ENCODE data around the gene KSR2. TPM values are rescaled to one million over a fixed set of nuclear protein-coding genes. Genes with fewer than 3 reads are reported as not detected.

Gene KSR2
- total and polyA plus RNA-seq, 2 of the 4 experiments (the other 2 are of a cell fraction) = not detected

- intact Hi-C loops (cut with micrococcal nuclease) = no loop called here
- no peaks in the 10 kb centered on the region for H3K4me1 ChIP-seq (ENCODE audit: control insufficient read depth, insufficient read depth, low read length)
- CTCF ChIA-PET = no interaction called here
Measured at GRCh38 chr12:117603316-117604113, 365.3 kb downstream of the KSR2 start.

More at GRCh38 chr12:117603316-117604113, 365.3 kb downstream of the KSR2 start:
- Histone ChIP-seq H3K14ac (replicated peaks; ENCODE audit: low read depth, low read length) (no peak overlapping the region), H2BK15ac (ENCODE audit: low read depth, low read length) (no peak overlapping the region), H2BK5ac (ENCODE audit: low read depth, low read length, poor library complexity, severe bottlenecking) (no peak overlapping the region), H3K36me3 (ENCODE audit: control insufficient read depth, insufficient read depth, low read length) (no peaks in the 10 kb centered on the region), H2BK120ac (ENCODE audit: low read depth, low read length) (no peak overlapping the region), H4K8ac (ENCODE audit: low read depth in 2 of 2, low read length in 2 of 2) (no peak overlapping the region), H2AK9ac (replicated peaks; ENCODE audit: low read depth, low read length, poor library complexity) (no peak overlapping the region), H3K4me2 (ENCODE audit: low read depth, low read length) (no peak overlapping the region), H3K27ac (ENCODE audit: insufficient read depth, low read length) (no peak overlapping the region), H3K4me3 (ENCODE audit: insufficient read depth, low read depth, low read length) (no peak overlapping the region), H4K91ac (ENCODE audit: insufficient read depth, low read depth, low read length) (no peak overlapping the region), H3K56ac (ENCODE audit: extremely low read depth, insufficient read depth, low read length) (no peak overlapping the region), H4K5ac (ENCODE audit: low read depth, low read length) (no peak overlapping the region), H4K20me1 (ENCODE audit: insufficient read depth, low read length) (no peaks in the 10 kb centered on the region), H2AK5ac (ENCODE audit: low read depth, low read length) (no peak overlapping the region), H3K79me1 (ENCODE audit: low read depth in 1 of 2, low read length in 2 of 2) (no peaks in the 10 kb centered on the region), H3K9me1 (ENCODE audit: insufficient read depth, low read length) (no peaks in the 10 kb centered on the region), H3K27me3 (ENCODE audit: control insufficient read depth, insufficient read depth, low read length) (no peaks in the 10 kb centered on the region), H3K9me3 (ENCODE audit: control insufficient read depth, insufficient read depth, low read length) (peaks cover 21% of the 10 kb centered on the region), H2AFZ (replicated peaks; ENCODE audit: low read length, poor library complexity) (no peak overlapping the region), H3K9ac (ENCODE audit: low read depth, low read length) (no peak overlapping the region), H2BK20ac (ENCODE audit: low read depth, low read length) (no peak overlapping the region), H3K23ac (ENCODE audit: low read depth, low read length) (no peak overlapping the region), H3K18ac (ENCODE audit: low read depth, low read length) (no peak overlapping the region), H3K4ac (ENCODE audit: low read depth, low read length) (no peak overlapping the region)
- no peak for TF ChIP-seq CHD1 (IDR thresholded peaks at IDR 0.05; ENCODE audit: low read depth, low read length)
- no peak for TF ChIP-seq RAD21 (IDR thresholded peaks at IDR 0.05; ENCODE audit: low read length)
- no peak for TF ChIP-seq BHLHE40 (IDR thresholded peaks at IDR 0.05; ENCODE audit: low read depth, low read length)
- TF ChIP-seq ELK1 (IDR thresholded peaks at IDR 0.05; ENCODE audit: borderline replicate concordance, low read depth, low read length) = no peak
- TF ChIP-seq RFX5 (IDR thresholded peaks at IDR 0.05; ENCODE audit: low read depth, low read length) = no peak
- TF ChIP-seq MAFK (IDR thresholded peaks at IDR 0.05; ENCODE audit: low read depth, low read length) = no peak
- TF ChIP-seq USF2 (IDR thresholded peaks at IDR 0.05; ENCODE audit: low read depth, low read length) = no peak
- no peak for TF ChIP-seq CEBPB (IDR thresholded peaks at IDR 0.05; ENCODE audit: low read depth, low read length)
- WGBS, 2 experiments (ENCODE audit: extremely low coverage in 2 of 2, insufficient read length in 1 of 2) = no CpG with 5 or more reads among the region's 4 CpGs
- POLR2A ChIA-PET (ENCODE audit: unreplicated experiment) = interaction anchor here (0.6 kb wide), 1 partner anchor 14 kb away, joined by 3 read pairs; no protein-coding TSS in a partner anchor
- in situ Hi-C loops (cut with MboI; ENCODE audit: low sequenced_read_pairs) = no loop called here
- DNase-seq = no peak
- no peak for ATAC-seq (ENCODE audit: low read depth)
- dilution Hi-C loops (cut with HindIII; ENCODE audit: low sequenced_read_pairs, unreplicated experiment) = no loop called here
- BruUV-seq (replicated peaks) = no TSS peak

Measured in IMR-90 (cell line).